K562 (cell line): ENCODE data around the gene STPG4. TPM values are rescaled to one million over a fixed set of nuclear protein-coding genes. Genes with fewer than 3 reads are reported as not detected.

ENCODE experiments used
- ATAC-seq: fragments of 200-7000 bp; cut with Tn5 transposase; 3 replicates; pipeline ENCODE4 v1.9.1; 2020; ENCODE audit warnings: moderate library complexity
- BruUV-seq: library from RNA; stranded (reverse); fragments of 400-500 nt; replicated peaks from 2 replicates; lab custom pipeline; 2021; lab: Mats Ljungman, UMichigan
- CTCF ChIA-PET: fragments of 300-600 bp; formaldehyde crosslinking; extraction: SDS; loops from one replicate; lab custom pipeline; 2021; ENCODE audit warnings: low intra/inter-chr PET ratio; lab: Yijun Ruan, JAX
- POLR2A ChIA-PET: fragments of 300-600, 350-650 bp; sonication (Branson Sonifier 250); formaldehyde crosslinking; extraction: SDS; loops from one replicate; lab custom pipeline; 2021; ENCODE audit warnings: antibody characterized with exemption, inconsistent platforms; lab: Yijun Ruan, JAX
- DNase-seq, 4 experiments: peaks; one replicate each; pipeline versions ENCODE4 v3.0.0 to v3.0.0-alpha.2; 2011 to 2018; ENCODE audit warnings: low spot score in 3 of 4, mixed read lengths in 3 of 4; ENCODE audit errors: extremely low read depth in 1 of 4
- FAIRE-seq: peaks from 2 replicates; lab custom pipeline; 2011; peaks lifted over from hg19 to GRCh38; lab: Jason Lieb, UNC
- H2AFZ ChIP-seq: 2 replicates; pipeline ENCODE4 v1.6.0; 2011; ENCODE audit warnings: low read depth, low read length, control low read depth, inconsistent platforms
- H3K27ac ChIP-seq: fragments of 200-600 bp; 3 replicates; pipeline ENCODE4 v1.8.0; 2011; ENCODE audit warnings: low read depth, mild to moderate bottlenecking, control low read depth, inconsistent platforms, low read length, moderate library complexity, mixed read lengths; ENCODE audit errors: extremely low read depth
- H3K27me3 ChIP-seq, 2 experiments: fragments of 300-600 bp in 1 of 2; 2 replicates in 1 of 2; 3 replicates in 1 of 2; pipeline versions ENCODE4 v1.6.0 to v1.8.0; 2011; ENCODE audit warnings: inconsistent platforms in 2 of 2, low read length in 2 of 2, mild to moderate bottlenecking in 1 of 2, mixed read lengths in 1 of 2, moderate library complexity in 1 of 2; ENCODE audit not compliant: control insufficient read depth in 2 of 2, insufficient read depth in 2 of 2
- H3K36me3 ChIP-seq: fragments of 300-600 bp; 3 replicates; pipeline ENCODE4 v1.8.0; 2011; ENCODE audit warnings: mild to moderate bottlenecking, low read length, inconsistent platforms; ENCODE audit not compliant: control insufficient read depth, insufficient read depth
- H3K4me1 ChIP-seq, 2 experiments: fragments of 200-600 bp in 1 of 2; replicated peaks in 1 of 2; 2 replicates in 1 of 2; 3 replicates in 1 of 2; pipeline versions ENCODE4 v1.5.1 to v1.8.0; 2011; ENCODE audit warnings: inconsistent platforms in 2 of 2, low read length in 2 of 2, mild to moderate bottlenecking in 1 of 2, mixed read lengths in 1 of 2, moderate library complexity in 1 of 2; ENCODE audit not compliant: control insufficient read depth in 2 of 2, insufficient read depth in 2 of 2
- H3K4me2 ChIP-seq: 2 replicates; pipeline ENCODE4 v1.6.1; 2011; ENCODE audit warnings: low read length, control low read depth, inconsistent platforms, mixed read lengths; ENCODE audit not compliant: insufficient read depth
- H3K4me3 ChIP-seq: fragments of 200-600 bp; sonication (generic), shearing (Covaris generic); 2 replicates; pipeline ENCODE4 v1.5.1; 2016; ENCODE audit warnings: control low read depth, inconsistent platforms
- H3K79me2 ChIP-seq: fragments of 200-600 bp; 3 replicates; pipeline ENCODE4 v1.8.0; 2011; ENCODE audit warnings: low read length, inconsistent platforms; ENCODE audit not compliant: control insufficient read depth, insufficient read depth
- H3K9ac ChIP-seq, 2 experiments: 2 replicates each; pipeline versions ENCODE4 v1.6.0 to v1.6.1; 2011; ENCODE audit warnings: low read depth in 2 of 2, low read length in 2 of 2, control low read depth in 1 of 2, inconsistent platforms in 1 of 2, mild to moderate bottlenecking in 1 of 2, mixed read lengths in 1 of 2; ENCODE audit not compliant: insufficient read depth in 1 of 2
- H3K9me1 ChIP-seq: one replicate; pipeline ENCODE4 v1.6.0; 2011; ENCODE audit warnings: inconsistent platforms, mild to moderate bottlenecking, low read length, moderate library complexity; ENCODE audit not compliant: control insufficient read depth, insufficient read depth
- H3K9me3 ChIP-seq: replicated peaks from 2 replicates; pipeline ENCODE4 v1.5.1; 2011; ENCODE audit warnings: low read depth, low read length, inconsistent platforms; ENCODE audit not compliant: control insufficient read depth, insufficient read depth
- H4K20me1 ChIP-seq: replicated peaks from 2 replicates; pipeline ENCODE4 v1.6.1; 2011; ENCODE audit warnings: low read length, inconsistent platforms, mixed read lengths; ENCODE audit not compliant: control insufficient read depth, insufficient read depth
- ARNT ChIP-seq, 2 experiments: fragments of 450-650 bp; IDR thresholded peaks; 2 replicates each; pipeline ENCODE4 v1.6.1; 2016; ENCODE audit warnings: mild to moderate bottlenecking in 1 of 2
- DIDO1 ChIP-seq: fragments of 450-650 bp; IDR thresholded peaks from 2 replicates; pipeline ENCODE4 v1.6.1; 2016; ENCODE audit warnings: low read depth, missing biosample characterization, missing genetic modification characterization
- MEF2D ChIP-seq: conservative IDR thresholded peaks from 2 replicates; pipeline ENCODE4 v1.6.1; 2016; ENCODE audit warnings: low read depth, missing genetic modification characterization, missing compliant biosample characterization
- MYNN ChIP-seq, 2 experiments: sonication (generic); formaldehyde crosslinking in 1 of 2; IDR thresholded peaks; 2 replicates each; pipeline versions ENCODE4 v1.5.0 to v1.6.1; 2016 to 2020; ENCODE audit warnings: antibody characterized with exemption in 1 of 2, missing genetic modification reagents in 1 of 2
- NEUROD1 ChIP-seq: fragments of 150-350 bp; IDR thresholded peaks from 2 replicates; pipeline ENCODE4 v1.6.1; 2014; ENCODE audit warnings: borderline replicate concordance, low read length, low read depth; ENCODE audit not compliant: partially characterized antibody
- POLR2B ChIP-seq: fragments of 450-650 bp; IDR thresholded peaks from 2 replicates; pipeline ENCODE4 v1.6.1; 2018; ENCODE audit warnings: low read depth; ENCODE audit not compliant: partially characterized antibody
- SMAD3 ChIP-seq: fragments of 450-650 bp; formaldehyde crosslinking; conservative IDR thresholded peaks from 2 replicates; pipeline ENCODE4 v1.4.0; 2020; ENCODE audit warnings: mild to moderate bottlenecking
- SMARCA4 ChIP-seq: fragments of 450-650 bp; IDR thresholded peaks from 2 replicates; pipeline ENCODE4 v1.6.1; 2016
- SPI1 ChIP-seq: IDR thresholded peaks from 2 replicates; pipeline ENCODE4 v1.6.1; 2011; ENCODE audit warnings: low read depth, low read length, control low read depth, borderline replicate concordance
- TARDBP ChIP-seq: fragments of 450-650 bp; IDR thresholded peaks from 2 replicates; pipeline ENCODE4 v1.6.1; 2016
- ZBTB49 ChIP-seq: sonication (generic); formaldehyde crosslinking; IDR thresholded peaks from 2 replicates; pipeline ENCODE4 v1.8.0; 2022; ENCODE audit warnings: missing genetic modification reagents, mild to moderate bottlenecking, borderline replicate concordance
- ZC3H11A ChIP-seq: IDR thresholded peaks from 2 replicates; pipeline ENCODE4 v1.6.1; 2012; ENCODE audit warnings: low read depth, low read length, improper control_type of control experiment
- ZNF146 ChIP-seq: IDR thresholded peaks from one replicate; pipeline ENCODE4 v1.6.1; 2018; ENCODE audit warnings: missing compliant biosample characterization; ENCODE audit not compliant: unreplicated experiment
- ZNF76 ChIP-seq: fragments of 250-450 bp; sonication (Bioruptor Pico); IDR thresholded peaks from 2 replicates; pipeline ENCODE4 v1.4.0; 2020; ENCODE audit warnings: mild to moderate bottlenecking, moderate library complexity, borderline replicate concordance
- ZNF778 ChIP-seq: fragments of 450-650 bp; formaldehyde crosslinking; IDR thresholded peaks from 2 replicates; pipeline ENCODE4 v1.4.0; 2020; ENCODE audit warnings: mild to moderate bottlenecking, moderate library complexity
- WGBS: fragments of 100-300 bp; shearing (Covaris generic); methylation state at CpG from one replicate; pipeline ENCODE4 v1.1.6; 2016; ENCODE audit warnings: low coverage, mixed read lengths; ENCODE audit not compliant: insufficient coverage; ENCODE audit errors: missing lambda C conversion rate; 5-methylcytosine and 5-hydroxymethylcytosine counted together
- in situ Hi-C: fragments of 300-500 bp; cut with MboI; formaldehyde crosslinking; loops from 4 replicates; pipeline ENCODE4 v1.15.0; 2018; ENCODE audit warnings: inconsistent platforms, mixed read lengths
- intact Hi-C: fragments of 100-400 bp; cut with micrococcal nuclease; formaldehyde crosslinking; loops from 2 replicates; pipeline ENCODE4 v1.14.2; 2022
- polyA plus RNA-seq, 8 experiments: library from polyadenylated mRNA; depleted of rRNA in 4 of 8; stranded (reverse) in 5 of 8; unstranded in 3 of 8; fragments of >200 nt; fragmentation: Nextera tagmentation in 2 of 8; fragmentation: Illumina TruSeq in 1 of 8; extraction: Ambion mirVana in 2 of 8; extraction: Trizol in 1 of 8; gene quantifications; 2 replicates each; pipeline versions ENCODE4 v1.2.1 to v1.2.3, GENCODE V29; 2011 to 2014; ENCODE audit warnings: inconsistent platforms in 1 of 8, missing spikeins in 1 of 8
- total RNA-seq, 7 experiments: library from RNA; depleted of rRNA in 6 of 7; stranded (reverse); fragments of >200 nt in 6 of 7; fragmentation: Illumina TruSeq in 2 of 7; extraction: Trizol in 2 of 7; gene quantifications; 2 replicates each; pipeline versions ENCODE4 v1.2.1 to v1.2.3, GENCODE V29; 2011 to 2021; ENCODE audit warnings: low replicate concordance in 1 of 7
- TF ChIP-seq, protein P1 (sequence below), 2 experiments: fragments of 450-650 bp in 1 of 2; IDR thresholded peaks; 2 replicates each; pipeline ENCODE4 v1.6.1; 2011 to 2017; ENCODE audit warnings: low read depth in 2 of 2, antibody characterized with exemption in 1 of 2, borderline replicate concordance in 1 of 2, low read length in 1 of 2, mild to moderate bottlenecking in 1 of 2, mixed read lengths in 1 of 2; ENCODE audit not compliant: control insufficient read depth in 1 of 2
- TF ChIP-seq, protein P2 (sequence below): fragments of 250-450 bp; sonication (Bioruptor Pico); IDR thresholded peaks from 2 replicates; pipeline ENCODE4 v1.4.0; 2020; ENCODE audit warnings: borderline replicate concordance

Gene STPG4
- total and polyA plus RNA-seq, 9 of the 15 experiments (the other 6 are each of a cell fraction or from before 2014, with no cell fraction given): 0.10 to 0.68 (median 0.22) TPM; not detected in 6

DNA sequence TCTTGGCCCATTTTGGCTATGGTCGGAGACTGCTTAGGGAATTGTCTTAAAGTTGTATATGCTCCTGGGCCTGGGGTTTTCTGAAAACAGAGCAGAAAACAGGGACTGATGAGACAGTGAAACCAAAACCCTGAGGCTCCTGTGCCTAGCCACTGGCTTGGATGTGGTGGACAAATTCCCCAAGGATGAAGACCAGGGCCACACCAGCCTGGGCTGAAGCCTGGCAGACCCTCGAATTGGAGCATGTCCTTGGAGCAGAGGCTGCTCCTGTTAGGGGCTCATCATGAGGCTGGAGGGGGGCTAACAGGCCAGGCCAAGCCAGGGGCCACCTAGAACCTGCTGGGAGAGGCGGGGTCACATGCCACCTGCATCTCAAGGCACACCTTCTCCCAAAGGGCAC, 68.1 kb downstream of the STPG4 start:
- ATAC-seq (no peak), DNase-seq (no peak), FAIRE-seq (no peak)
- Histone ChIP-seq H3K27me3 (no peaks in the 10 kb centered on the region), H3K9me3 (no peaks in the 10 kb centered on the region), H4K20me1 (no peaks in the 10 kb centered on the region; the same call in 1 of the 2 replicates), H3K27ac (no peak overlapping the region), H3K9me1 (no peaks in the 10 kb centered on the region), H3K4me1 (peaks cover 20 to 24% of the 10 kb centered on the region in 2 experiments), H3K4me2 (no peak overlapping the region), H2AFZ (no peak overlapping the region), H3K79me2 (no peaks in the 10 kb centered on the region), H3K9ac (no peak overlapping the region), H3K36me3 (no peaks in the 10 kb centered on the region), H3K4me3 (no peak overlapping the region)
- POLR2A ChIA-PET: interaction anchor here (0.8 kb wide), 1 partner anchor 14 kb away, joined by 3 read pairs; no protein-coding TSS in a partner anchor
- 64% methylated on average over 3 of the region's 3 CpGs for WGBS
- in situ Hi-C loops (no loop called here), intact Hi-C loops (no loop called here)
- BruUV-seq: no TSS peak
- CTCF ChIA-PET: no interaction called here
- TF ChIP-seq, protein P1, sequence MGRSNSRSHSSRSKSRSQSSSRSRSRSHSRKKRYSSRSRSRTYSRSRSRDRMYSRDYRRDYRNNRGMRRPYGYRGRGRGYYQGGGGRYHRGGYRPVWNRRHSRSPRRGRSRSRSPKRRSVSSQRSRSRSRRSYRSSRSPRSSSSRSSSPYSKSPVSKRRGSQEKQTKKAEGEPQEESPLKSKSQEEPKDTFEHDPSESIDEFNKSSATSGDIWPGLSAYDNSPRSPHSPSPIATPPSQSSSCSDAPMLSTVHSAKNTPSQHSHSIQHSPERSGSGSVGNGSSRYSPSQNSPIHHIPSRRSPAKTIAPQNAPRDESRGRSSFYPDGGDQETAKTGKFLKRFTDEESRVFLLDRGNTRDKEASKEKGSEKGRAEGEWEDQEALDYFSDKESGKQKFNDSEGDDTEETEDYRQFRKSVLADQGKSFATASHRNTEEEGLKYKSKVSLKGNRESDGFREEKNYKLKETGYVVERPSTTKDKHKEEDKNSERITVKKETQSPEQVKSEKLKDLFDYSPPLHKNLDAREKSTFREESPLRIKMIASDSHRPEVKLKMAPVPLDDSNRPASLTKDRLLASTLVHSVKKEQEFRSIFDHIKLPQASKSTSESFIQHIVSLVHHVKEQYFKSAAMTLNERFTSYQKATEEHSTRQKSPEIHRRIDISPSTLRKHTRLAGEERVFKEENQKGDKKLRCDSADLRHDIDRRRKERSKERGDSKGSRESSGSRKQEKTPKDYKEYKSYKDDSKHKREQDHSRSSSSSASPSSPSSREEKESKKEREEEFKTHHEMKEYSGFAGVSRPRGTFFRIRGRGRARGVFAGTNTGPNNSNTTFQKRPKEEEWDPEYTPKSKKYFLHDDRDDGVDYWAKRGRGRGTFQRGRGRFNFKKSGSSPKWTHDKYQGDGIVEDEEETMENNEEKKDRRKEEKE (IDR thresholded peaks at IDR 0.05; ENCODE audit: borderline replicate concordance in 1 of 2, control insufficient read depth in 1 of 2, low read depth in 2 of 2, low read length in 1 of 2): no peak
- TF ChIP-seq SMAD3 (CRISPR knock-in tag) (no peak), ZC3H11A (no peak), ZBTB49 (CRISPR knock-in tag) (no peak), ZNF778 (CRISPR knock-in tag) (no peak), MEF2D (tag) (no peak), POLR2B (no peak), SPI1 (no peak), ARNT (IDR thresholded peaks at IDR 0.05) (no peak), TARDBP (no peak), NEUROD1 (no peak), MYNN (IDR thresholded peaks at IDR 0.05) (no peak), MYNN (CRISPR knock-in tag; IDR thresholded peaks at IDR 0.05) (no peak), SMARCA4 (no peak), ZNF146 (CRISPR knock-in tag) (no peak), DIDO1 (no peak), ZNF76 (no peak)
- TF ChIP-seq, protein P2, sequence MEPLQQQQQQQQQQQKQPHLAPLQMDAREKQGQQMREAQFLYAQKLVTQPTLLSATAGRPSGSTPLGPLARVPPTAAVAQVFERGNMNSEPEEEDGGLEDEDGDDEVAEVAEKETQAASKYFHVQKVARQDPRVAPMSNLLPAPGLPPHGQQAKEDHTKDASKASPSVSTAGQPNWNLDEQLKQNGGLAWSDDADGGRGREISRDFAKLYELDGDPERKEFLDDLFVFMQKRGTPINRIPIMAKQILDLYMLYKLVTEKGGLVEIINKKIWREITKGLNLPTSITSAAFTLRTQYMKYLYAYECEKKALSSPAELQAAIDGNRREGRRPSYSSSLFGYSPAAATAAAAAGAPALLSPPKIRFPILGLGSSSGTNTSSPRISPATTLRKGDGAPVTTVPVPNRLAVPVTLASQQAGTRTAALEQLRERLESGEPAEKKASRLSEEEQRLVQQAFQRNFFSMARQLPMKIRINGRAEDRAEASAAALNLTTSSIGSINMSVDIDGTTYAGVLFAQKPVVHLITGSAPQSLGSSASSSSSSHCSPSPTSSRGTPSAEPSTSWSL (CRISPR knock-in tag): no peak
